Neuronal stem cell (in vitro differentiated cells): ENCODE measurements around the gene CPNE7.

ENCODE experiments used
- DNase-seq: peaks from one replicate; pipeline ENCODE4 v3.0.0-alpha.2; 2013; ENCODE audit warnings: low spot score
- H2AFZ ChIP-seq: one replicate; pipeline ENCODE4 v1.6.1; 2013; ENCODE audit warnings: mild to moderate bottlenecking, low read length, inconsistent platforms
- H2AK5ac ChIP-seq: 2 replicates; pipeline ENCODE4 v1.6.1; 2013; ENCODE audit warnings: low read depth, mild to moderate bottlenecking, inconsistent platforms, low read length, moderate library complexity, mixed read lengths
- H2BK120ac ChIP-seq: 2 replicates; pipeline ENCODE4 v1.6.1; 2013; ENCODE audit warnings: low read depth, mild to moderate bottlenecking, inconsistent platforms, low read length, moderate library complexity, mixed read lengths
- H2BK12ac ChIP-seq: one replicate; pipeline ENCODE4 v1.6.1; 2013; ENCODE audit warnings: low read length, inconsistent platforms
- H2BK15ac ChIP-seq: 2 replicates; pipeline ENCODE4 v1.6.1; 2013; ENCODE audit warnings: mild to moderate bottlenecking, low read length, inconsistent platforms, mixed read lengths
- H2BK5ac ChIP-seq: one replicate; pipeline ENCODE4 v1.6.1; 2013; ENCODE audit warnings: inconsistent platforms, mild to moderate bottlenecking, low read length, moderate library complexity
- H3K14ac ChIP-seq: one replicate; pipeline ENCODE4 v1.6.1; 2013; ENCODE audit warnings: low read length, inconsistent platforms
- H3K18ac ChIP-seq: 2 replicates; pipeline ENCODE4 v1.6.1; 2013; ENCODE audit warnings: low read length, inconsistent platforms
- H3K23ac ChIP-seq: 2 replicates; pipeline ENCODE4 v1.6.1; 2013; ENCODE audit warnings: low read depth, mild to moderate bottlenecking, mixed read lengths, low read length, inconsistent platforms; ENCODE audit not compliant: poor library complexity
- H3K27ac ChIP-seq: replicated peaks from 3 replicates; pipeline ENCODE4 v1.5.1; 2013; ENCODE audit warnings: low read length, inconsistent platforms
- H3K27me3 ChIP-seq, 3 experiments: 2 replicates each; pipeline ENCODE4 v1.6.1; 2013; ENCODE audit warnings: low read length in 3 of 3, mild to moderate bottlenecking in 2 of 3, inconsistent platforms in 1 of 3, low read depth in 1 of 3, mixed read lengths in 1 of 3, moderate library complexity in 1 of 3; ENCODE audit not compliant: control insufficient read depth in 3 of 3, insufficient read depth in 3 of 3
- H3K36me3 ChIP-seq, 2 donors: replicated peaks in 1 of 2; 2 replicates each; pipeline ENCODE4 v1.6.1; 2013; ENCODE audit warnings: low read length in 2 of 2; ENCODE audit not compliant: control insufficient read depth in 2 of 2, insufficient read depth in 2 of 2
- H3K4ac ChIP-seq: 2 replicates; pipeline ENCODE4 v1.6.1; 2013; ENCODE audit warnings: inconsistent platforms, mild to moderate bottlenecking, low read length, moderate library complexity
- H3K4me1 ChIP-seq, 2 donors: 1 replicate in 1 of 2; 2 replicates in 1 of 2; pipeline ENCODE4 v1.6.1; 2013; ENCODE audit warnings: low read length in 2 of 2, low read depth in 1 of 2; ENCODE audit not compliant: control insufficient read depth in 2 of 2, insufficient read depth in 1 of 2
- H3K4me2 ChIP-seq: one replicate; pipeline ENCODE4 v1.6.1; 2013; ENCODE audit warnings: mild to moderate bottlenecking, low read length, inconsistent platforms; ENCODE audit not compliant: insufficient read depth, poor library complexity, severe bottlenecking
- H3K4me3 ChIP-seq, 2 donors: 2 replicates each; pipeline ENCODE4 v1.5.1; 2013; ENCODE audit warnings: low read length in 2 of 2, mild to moderate bottlenecking in 2 of 2, inconsistent platforms in 1 of 2, moderate library complexity in 1 of 2
- H3K79me1 ChIP-seq: one replicate; pipeline ENCODE4 v1.6.1; 2013; ENCODE audit warnings: low read depth, mild to moderate bottlenecking, inconsistent platforms, low read length, moderate library complexity
- H3K9ac ChIP-seq: one replicate; pipeline ENCODE4 v1.6.1; 2013; ENCODE audit warnings: mild to moderate bottlenecking, low read depth, low read length, inconsistent platforms; ENCODE audit not compliant: poor library complexity
- H3K9me3 ChIP-seq, 2 donors: replicated peaks in 1 of 2; 2 replicates each; pipeline versions ENCODE3 to v1.6.1; 2013; ENCODE audit warnings: low read length in 2 of 2, mild to moderate bottlenecking in 2 of 2, inconsistent platforms in 1 of 2, low read depth in 1 of 2, mixed read lengths in 1 of 2, moderate library complexity in 1 of 2; ENCODE audit not compliant: control insufficient read depth in 2 of 2, insufficient read depth in 1 of 2
- H4K8ac ChIP-seq: one replicate; pipeline ENCODE4 v1.6.1; 2013; ENCODE audit warnings: low read depth, mild to moderate bottlenecking, inconsistent platforms, low read length, moderate library complexity
- H4K91ac ChIP-seq: one replicate; pipeline ENCODE4 v1.6.1; 2013; ENCODE audit warnings: low read length, low read depth, mild to moderate bottlenecking, inconsistent platforms; ENCODE audit not compliant: poor library complexity
- WGBS, 2 donors: extraction: QIAGEN DNeasy Blood & Tissue Kit; methylation state at CpG; one replicate each; pipeline ENCODE4 v1.1.7; 2013; ENCODE audit warnings: missing lambda C conversion rate in 2 of 2, mixed read lengths in 1 of 2; ENCODE audit not compliant: insufficient read length in 2 of 2, insufficient replicate concordance in 1 of 2; ENCODE audit errors: extremely low coverage in 2 of 2; 5-methylcytosine and 5-hydroxymethylcytosine counted together

Gene CPNE7

GRCh38 chr16:89537549-89537925 is 38.0 kb upstream of the CPNE7 start:
- H2BK120ac ChIP-seq = no peak overlapping the region
- peaks cover 50 to 91% of the 10 kb centered on the region in 2 donors for H3K36me3 ChIP-seq
- H3K4me1 ChIP-seq = no peaks in the 10 kb centered on the region
- H3K79me1 ChIP-seq = peaks cover 25% of the 10 kb centered on the region
- peak overlapping the region; percentile 43 for H3K23ac ChIP-seq
- H2BK5ac ChIP-seq = no peak overlapping the region
- H3K18ac ChIP-seq = no peak overlapping the region
- H3K27ac ChIP-seq = no peak overlapping the region
- no peak overlapping the region for H2BK12ac ChIP-seq
- no peak overlapping the region for H4K8ac ChIP-seq
- no peak overlapping the region for H4K91ac ChIP-seq
- H2BK15ac ChIP-seq = no peak overlapping the region
- no peak overlapping the region for H2AK5ac ChIP-seq
- H3K27me3 ChIP-seq = no peaks in the 10 kb centered on the region
- no peak overlapping the region for H3K4me2 ChIP-seq
- no peak overlapping the region for H3K14ac ChIP-seq
- H3K9ac ChIP-seq = no peak overlapping the region
- H3K9me3 ChIP-seq = no peaks in the 10 kb centered on the region
- no peak overlapping the region for H3K4me3 ChIP-seq
- WGBS, 2 donors = no CpG with 5 or more reads among the region's 7 CpGs
- no peak overlapping the region for H3K4ac ChIP-seq
- no peak for DNase-seq
- H2AFZ ChIP-seq = no peak overlapping the region

DNA sequence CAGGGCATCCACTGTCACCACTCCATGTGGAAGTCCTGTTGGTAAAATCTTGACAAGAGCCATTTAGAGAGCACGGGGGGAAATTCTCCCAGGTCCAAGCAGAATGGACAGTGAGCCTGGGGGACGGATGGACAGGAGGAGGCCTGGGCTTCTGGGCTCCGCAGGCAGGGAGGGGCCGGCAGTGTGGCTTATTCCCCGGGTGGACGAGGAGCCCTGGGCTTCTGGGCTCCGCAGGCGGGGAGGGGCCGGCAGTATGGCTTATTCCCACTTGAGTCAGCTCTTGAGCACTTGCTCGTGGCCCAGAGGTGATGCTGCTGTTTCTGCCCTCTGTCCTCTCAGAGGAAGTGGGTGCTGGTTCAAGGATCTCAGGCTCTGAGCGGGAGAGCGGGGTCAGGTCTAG is 37.3 kb upstream of the CPNE7 start:
- H4K8ac ChIP-seq = no peak overlapping the region
- no peak overlapping the region for H3K4me2 ChIP-seq
- DNase-seq = no peak
- no peak overlapping the region for H2AFZ ChIP-seq
- H2BK12ac ChIP-seq = no peak overlapping the region
- H3K23ac ChIP-seq = peak overlapping the region; percentile 43
- H2BK120ac ChIP-seq = no peak overlapping the region
- H4K91ac ChIP-seq = no peak overlapping the region
- no peak overlapping the region for H3K27ac ChIP-seq
- H2BK5ac ChIP-seq = no peak overlapping the region
- peaks cover 25% of the 10 kb centered on the region for H3K79me1 ChIP-seq
- H3K14ac ChIP-seq = no peak overlapping the region
- H3K4me1 ChIP-seq = no peaks in the 10 kb centered on the region
- WGBS, 2 donors = no CpG with 5 or more reads among the region's 12 CpGs
- no peak overlapping the region for H2BK15ac ChIP-seq
- peaks cover 50 to 86% of the 10 kb centered on the region in 2 donors for H3K36me3 ChIP-seq
- no peak overlapping the region for H3K18ac ChIP-seq
- H2AK5ac ChIP-seq = no peak overlapping the region
- H3K4me3 ChIP-seq = no peak overlapping the region
- no peak overlapping the region for H3K4ac ChIP-seq
- H3K9ac ChIP-seq = no peak overlapping the region
- no peaks in the 10 kb centered on the region for H3K9me3 ChIP-seq
- H3K27me3 ChIP-seq = no peaks in the 10 kb centered on the region

- Histone ChIP-seq H3K14ac (no peak overlapping the region), H3K9ac (no peak overlapping the region), H2AK5ac (no peak overlapping the region), H4K91ac (no peak overlapping the region), H3K4me1 (no peaks in the 10 kb centered on the region), H2AFZ (no peak overlapping the region), H3K36me3 (peaks cover 40 to 84% of the 10 kb centered on the region in 2 donors), H2BK15ac (no peak overlapping the region), H3K79me1 (peaks cover 17% of the 10 kb centered on the region), H4K8ac (no peak overlapping the region), H2BK12ac (no peak overlapping the region), H3K23ac (no peak overlapping the region), H3K4ac (no peak overlapping the region), H3K4me3 (no peak overlapping the region), H3K27me3 (no peaks in the 10 kb centered on the region), H3K9me3 (no peaks in the 10 kb centered on the region), H2BK120ac (no peak overlapping the region), H3K18ac (no peak overlapping the region), H3K27ac (no peak overlapping the region), H3K4me2 (no peak overlapping the region), H2BK5ac (no peak overlapping the region)
- no peak for DNase-seq
- WGBS, 2 donors = no CpG with 5 or more reads among the region's 13 CpGs
These were observed 35.0 kb upstream of the CPNE7 start for GRCh38 chr16:89540557-89540956.

- H3K23ac ChIP-seq = no peak overlapping the region
- no peaks in the 10 kb centered on the region for H3K9me3 ChIP-seq
- no peak overlapping the region for H3K4me3 ChIP-seq
- no peak overlapping the region for H2BK5ac ChIP-seq
- no peak overlapping the region for H3K4ac ChIP-seq
- H2BK120ac ChIP-seq = no peak overlapping the region
- no peak for DNase-seq
- H3K36me3 ChIP-seq = peaks cover 44 to 88% of the 10 kb centered on the region in 2 donors
- peaks cover 11% of the 10 kb centered on the region for H3K79me1 ChIP-seq
- H3K9ac ChIP-seq = no peak overlapping the region
- H4K91ac ChIP-seq = no peak overlapping the region
- WGBS, 2 donors = no CpG with 5 or more reads among the region's 21 CpGs
- H4K8ac ChIP-seq = no peak overlapping the region
- no peak overlapping the region for H3K14ac ChIP-seq
- no peak overlapping the region for H2AK5ac ChIP-seq
- H2BK12ac ChIP-seq = no peak overlapping the region
- no peak overlapping the region for H3K4me2 ChIP-seq
- H3K18ac ChIP-seq = no peak overlapping the region
- no peak overlapping the region for H2BK15ac ChIP-seq
- H3K27me3 ChIP-seq = no peaks in the 10 kb centered on the region
- H3K27ac ChIP-seq = no peak overlapping the region
- no peaks in the 10 kb centered on the region for H3K4me1 ChIP-seq
- no peak overlapping the region for H2AFZ ChIP-seq
These were observed 33.8 kb upstream of the CPNE7 start for GRCh38 chr16:89541792-89542191.
